HG02763 (cell line): Measurements from ENCODE around the gene GULP1.
A peak's percentile ranks its signal among the peaks of the same experiment; 100 is the strongest.

Source experiments
- ATAC-seq: cut with Tn5 transposase; IDR thresholded peaks from one replicate; pipeline ENCODE4 v1.9.1; 2021; ENCODE audit warnings: mild to moderate bottlenecking, moderate library complexity; ENCODE audit not compliant: unreplicated experiment

The GULP1 gene

GRCh38 chr2:188365058-188365641, 73.5 kb downstream of the GULP1 start:
- no peak for ATAC-seq

- ATAC-seq, result no peak
Observed at GRCh38 chr2:188367164-188367563, 75.5 kb downstream of the GULP1 start.

DNA sequence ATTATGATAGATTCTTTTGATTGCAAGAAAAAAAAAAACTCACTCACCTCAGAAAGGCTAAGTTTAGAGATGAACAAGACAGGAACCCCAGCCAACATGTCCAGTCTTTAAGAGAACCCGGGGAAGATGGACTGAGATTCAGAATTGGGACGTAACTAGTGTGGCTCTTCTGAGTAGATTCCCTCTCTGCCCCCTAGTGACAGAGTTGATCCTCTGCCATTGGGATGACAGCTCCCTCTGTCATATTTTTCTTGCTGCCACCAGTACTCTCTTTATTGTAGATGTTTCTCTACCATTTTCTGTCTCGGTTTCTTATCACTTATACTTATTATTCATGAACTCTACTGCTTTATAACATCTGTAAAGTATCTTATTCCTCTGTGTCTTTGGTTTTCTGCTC, 77.7 kb downstream of the GULP1 start:
- peak; percentile 72 for ATAC-seq

DNA sequence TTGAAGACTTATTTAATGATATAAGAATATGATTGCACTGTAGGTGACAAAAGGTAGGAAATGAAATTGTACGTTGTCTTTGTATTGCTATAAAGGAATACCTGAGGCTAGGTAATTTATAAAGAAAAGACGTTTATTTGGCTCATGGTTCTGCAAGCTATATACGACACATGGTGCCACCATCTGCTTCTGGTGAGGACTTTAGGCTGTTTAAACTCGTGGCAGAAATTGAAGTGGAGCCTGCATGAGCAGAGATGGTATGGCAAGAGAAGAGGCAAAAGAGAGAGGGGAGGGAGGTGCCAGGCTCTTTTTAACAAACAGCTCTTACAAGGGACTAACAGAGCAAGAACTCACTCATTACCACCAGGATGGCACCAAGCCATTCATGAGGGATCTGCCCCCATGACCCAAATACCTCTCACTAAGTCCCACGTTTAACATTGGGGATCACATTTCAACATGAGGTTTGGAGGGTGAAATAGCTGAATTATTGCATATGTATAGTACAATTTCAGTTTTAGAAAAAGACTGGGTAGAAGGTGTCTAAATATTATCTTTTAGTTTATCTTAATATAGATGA, 86.8 kb downstream of the GULP1 start:
- no peak for ATAC-seq

- no peak for ATAC-seq
Observed at GRCh38 chr2:188379748-188380147, 88.1 kb downstream of the GULP1 start.

GRCh38 chr2:188380280-188380679, 88.6 kb downstream of the GULP1 start:
- ATAC-seq, result no peak

- no peak for ATAC-seq
Observed at GRCh38 chr2:188381614-188382013, 89.9 kb downstream of the GULP1 start.

DNA sequence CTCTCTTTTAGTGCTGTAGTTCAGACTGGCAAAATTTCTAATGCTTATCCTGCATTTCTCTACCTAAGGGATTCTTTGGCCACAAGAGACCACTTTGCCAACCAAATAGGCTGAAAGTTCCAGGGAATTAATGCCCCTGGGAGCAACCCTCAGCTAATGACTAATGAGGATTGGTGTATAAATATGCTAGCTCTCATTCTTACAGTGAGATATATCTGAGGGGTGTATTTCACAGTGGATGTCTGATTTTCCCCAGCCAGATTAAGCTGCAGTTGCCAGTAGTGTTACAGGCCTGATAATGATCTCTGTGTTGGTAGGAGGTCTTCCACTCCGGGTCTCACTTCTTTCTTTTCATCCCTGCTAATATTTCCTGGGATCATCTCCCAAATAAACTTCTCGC, 90.4 kb downstream of the GULP1 start:
- ATAC-seq, result no peak

DNA sequence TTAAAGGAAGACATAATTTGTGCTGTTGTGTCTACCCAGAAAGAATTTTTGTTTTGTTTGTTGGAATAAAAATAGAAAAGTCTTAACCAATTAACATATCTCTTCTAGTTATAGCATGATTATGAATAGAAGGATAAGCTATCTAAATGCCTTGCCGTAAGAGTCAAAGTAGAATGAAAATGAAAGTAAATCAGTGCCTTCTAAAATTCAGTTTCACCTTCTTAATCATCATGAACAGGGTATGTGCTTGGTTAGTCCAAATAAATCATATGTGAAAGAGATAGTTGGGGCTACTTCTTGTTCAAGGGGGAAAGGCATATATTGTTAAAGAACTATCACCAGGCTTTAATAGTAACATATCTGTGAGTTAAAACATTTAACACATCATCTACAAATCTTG, 91.5 kb downstream of the GULP1 start:
- no peak for ATAC-seq

GRCh38 chr2:188385857-188386256, 94.2 kb downstream of the GULP1 start:
- ATAC-seq, result no peak

DNA sequence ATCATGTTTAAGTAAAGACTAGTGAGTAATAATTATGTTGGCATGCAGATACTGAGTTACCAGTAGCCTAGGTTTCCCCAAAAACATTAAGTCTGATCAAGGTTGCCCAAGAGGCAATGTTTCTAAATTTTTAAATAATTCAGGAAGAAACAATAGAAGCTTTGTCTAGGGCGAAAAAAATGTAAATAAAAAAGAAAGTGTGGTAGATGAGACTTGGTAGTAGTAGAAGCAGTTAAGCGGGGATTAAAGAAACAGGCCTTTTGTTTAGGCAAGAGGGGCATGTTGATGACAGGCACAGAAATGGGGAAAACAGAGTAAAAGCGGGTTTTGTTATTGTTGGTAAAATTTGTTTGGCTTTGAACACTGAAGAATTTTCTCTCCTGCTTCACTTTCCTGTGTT, 97.2 kb downstream of the GULP1 start:
- no peak for ATAC-seq

DNA sequence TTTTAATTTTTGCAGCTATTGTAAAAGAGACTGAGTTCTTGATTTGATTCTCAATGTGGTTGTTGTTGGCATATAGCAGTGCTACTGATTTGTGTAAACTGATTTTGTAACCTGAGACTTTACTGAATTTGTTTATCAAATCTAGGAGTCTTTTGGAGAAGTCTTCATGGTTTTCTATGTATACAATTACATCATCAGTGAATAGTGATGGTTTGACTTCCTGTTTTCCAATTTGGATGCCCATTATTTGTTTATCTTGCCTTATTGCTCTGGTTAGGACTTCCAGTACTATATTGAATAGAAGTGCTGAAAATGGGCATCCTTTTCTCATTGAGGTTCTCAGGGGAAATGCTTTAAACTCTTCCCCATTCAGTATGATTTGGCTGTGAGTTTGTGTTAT, 99.7 kb downstream of the GULP1 start:
- no peak for ATAC-seq

- no peak for ATAC-seq
Observed at GRCh38 chr2:188394931-188395472, 103.3 kb downstream of the GULP1 start.

GRCh38 chr2:188395903-188396689, 104.4 kb downstream of the GULP1 start:
- ATAC-seq, result no peak

GRCh38 chr2:188399159-188399558, 107.5 kb downstream of the GULP1 start:
- no peak for ATAC-seq

DNA sequence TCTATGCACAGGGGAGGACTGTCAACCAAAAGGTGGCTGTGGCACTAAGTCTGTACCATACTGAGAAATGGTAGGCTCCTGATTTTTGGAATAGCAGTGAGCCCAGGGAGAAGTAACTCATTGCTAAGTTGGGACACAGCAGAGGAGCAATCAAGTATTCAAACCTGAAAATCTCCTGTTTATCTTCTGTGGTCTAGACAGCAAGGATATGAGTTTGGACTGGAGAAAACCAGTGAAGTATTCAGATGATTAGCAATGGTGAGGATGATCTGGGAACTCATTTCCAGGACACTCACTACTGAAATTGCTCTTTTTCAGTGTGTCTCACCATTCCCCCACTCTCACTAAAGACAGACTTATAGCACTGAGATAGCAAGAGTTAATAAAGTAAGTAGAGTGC, 112.0 kb downstream of the GULP1 start:
- no peak for ATAC-seq

DNA sequence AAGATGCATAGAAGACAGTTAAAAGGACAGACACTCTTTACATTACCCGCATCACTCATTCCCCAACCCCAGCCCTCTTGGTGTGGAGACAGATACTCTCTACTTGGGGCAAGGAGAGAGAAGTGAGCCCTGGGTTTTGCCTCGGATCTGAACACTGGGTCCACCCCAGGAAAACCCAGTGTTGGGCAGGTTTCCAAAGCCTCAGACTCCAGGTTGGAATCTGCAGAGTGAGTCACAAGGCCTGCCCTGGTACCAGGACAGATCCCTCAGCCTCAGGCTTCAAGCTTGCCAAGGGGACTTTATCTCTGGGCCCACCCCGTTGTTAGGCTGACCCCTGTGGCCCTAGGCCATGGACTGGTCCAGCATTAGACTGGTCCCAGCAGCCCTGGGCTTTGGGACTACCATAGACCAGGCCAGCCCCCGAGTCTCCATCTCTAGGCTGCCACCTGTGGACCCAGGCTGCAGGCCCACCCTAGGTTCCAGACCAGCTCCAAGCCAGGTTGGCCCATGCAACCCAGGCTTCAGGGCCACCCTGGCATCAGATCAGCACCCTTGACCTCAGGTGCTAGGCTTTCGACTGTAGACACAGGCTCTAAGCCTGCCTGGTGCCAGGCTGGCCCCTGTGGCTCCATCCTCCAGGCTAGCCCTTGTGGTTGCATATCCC, 112.8 kb downstream of the GULP1 start:
- no peak for ATAC-seq

GRCh38 chr2:188406414-188406813, 114.7 kb downstream of the GULP1 start:
- ATAC-seq, result no peak

GRCh38 chr2:188410504-188411235, 119.0 kb downstream of the GULP1 start:
- ATAC-seq, result no peak

DNA sequence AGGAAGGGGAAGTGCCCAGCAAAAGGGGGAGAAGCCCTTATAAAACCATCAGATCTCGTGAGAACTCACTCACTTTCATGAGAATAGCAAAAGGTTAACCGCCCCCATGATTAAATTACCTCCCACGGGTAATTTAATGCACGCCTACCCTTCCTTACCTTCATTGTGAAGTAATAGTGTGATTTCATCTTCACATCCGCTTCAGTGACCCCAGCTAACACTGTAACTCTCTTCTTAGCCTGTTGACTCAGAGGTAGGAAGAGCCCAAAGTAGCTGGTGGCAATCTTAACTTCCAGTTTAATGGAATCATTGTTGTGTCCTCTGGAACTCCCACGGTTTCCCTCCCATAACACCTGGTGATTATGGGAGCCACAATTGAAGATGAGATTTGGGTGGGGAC, 120.5 kb downstream of the GULP1 start:
- no peak for ATAC-seq

- ATAC-seq, result no peak
Observed at GRCh38 chr2:188414411-188414810, 122.7 kb downstream of the GULP1 start.
